Measurements from ENCODE around the gene FOXD2.

DNA sequence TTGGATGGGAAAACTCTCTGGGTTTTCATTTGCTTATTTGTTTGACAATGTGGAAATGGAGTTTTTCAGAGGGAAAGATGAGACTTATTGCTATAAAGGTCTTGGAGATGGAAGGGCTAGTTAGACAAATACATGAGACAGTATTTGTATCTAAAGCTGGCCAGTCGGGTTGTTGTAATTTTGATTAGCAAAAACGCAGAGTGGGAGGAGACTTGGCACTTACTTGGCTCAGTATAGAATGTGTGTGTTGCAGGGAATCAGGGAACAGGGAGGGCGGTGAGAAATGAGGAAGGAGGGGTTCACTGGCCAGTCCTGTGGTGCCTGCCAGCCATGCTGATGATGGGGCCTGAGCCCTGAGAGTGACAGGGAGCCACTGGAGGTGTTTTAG, 27.8 kb upstream of the FOXD2 start:
- TF ChIP-seq NFIC (IDR thresholded peaks at IDR 0.05; ENCODE audit: borderline replicate concordance) = no peak
- TF ChIP-seq EP300 (IDR thresholded peaks at IDR 0.05; ENCODE audit: borderline replicate concordance in 1 of 2, low read depth in 1 of 2, low read length in 1 of 2) = no peak
- no peak for TF ChIP-seq CTCF (IDR thresholded peaks at IDR 0.05)
- no peak for TF ChIP-seq EZH2phosphoT487 (IDR thresholded peaks at IDR 0.05; ENCODE audit: borderline replicate concordance, low read depth)
- no peak for TF ChIP-seq FOXM1 (IDR thresholded peaks at IDR 0.05; ENCODE audit: low read depth)
